NB4 (cell line): ENCODE data around the gene RRP1.
A peak's percentile ranks its signal among the peaks of the same experiment; 100 is the strongest.
"Not testable (repeated sequence)": the region's sequence is repeated elsewhere in the genome, so short reads cannot be mapped to it uniquely, and the experiment has no call there.

Experiments
- DNase-seq: peaks from one replicate; pipeline ENCODE4 v3.0.0; 2010; ENCODE audit warnings: low read depth
- H3K4me3 ChIP-seq: one replicate; pipeline ENCODE4 v1.5.1; 2011; ENCODE audit warnings: mild to moderate bottlenecking, low read depth, low read length, moderate library complexity
- MYC ChIP-seq: IDR thresholded peaks from 2 replicates; pipeline ENCODE4 v1.6.1; 2011; ENCODE audit warnings: low read depth, low read length
- POLR2A ChIP-seq: IDR thresholded peaks from 2 replicates; pipeline ENCODE4 v1.6.1; 2011; ENCODE audit warnings: mild to moderate bottlenecking; ENCODE audit not compliant: insufficient read length; ENCODE audit errors: extremely low read depth
- TF ChIP-seq, protein P1 (sequence below): IDR thresholded peaks from 2 replicates; pipeline ENCODE4 v1.6.1; 2011; ENCODE audit warnings: low read depth, low read length
- TF ChIP-seq, protein P2 (sequence below): IDR thresholded peaks from one replicate; pipeline ENCODE4 v1.5.1; 2012; ENCODE audit warnings: low read depth, low read length

Gene RRP1

DNA sequence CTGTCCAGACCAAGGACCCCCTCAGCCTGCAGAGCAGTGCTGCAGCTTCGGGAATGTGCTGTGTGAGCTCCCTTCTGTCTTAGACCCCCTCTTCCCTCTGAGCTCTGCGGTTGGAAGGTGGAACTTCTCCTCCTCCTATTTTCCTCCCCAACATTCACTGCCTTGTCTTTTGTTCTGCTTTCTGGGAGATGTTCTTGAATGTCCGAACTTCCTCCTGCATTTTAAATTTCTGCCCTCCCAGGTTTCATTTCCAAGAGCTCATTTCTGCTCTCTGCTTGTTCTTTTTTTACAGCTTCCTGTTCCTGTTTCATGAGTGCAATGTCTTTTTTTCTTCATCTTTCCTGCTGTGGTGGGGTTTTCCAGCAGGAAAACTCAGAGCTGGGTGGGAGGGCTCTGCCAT, 29.3 kb downstream of the RRP1 start:
- peak; percentile 79 for DNase-seq
- H3K4me3 ChIP-seq = peak overlapping the region; percentile 2
- TF ChIP-seq, protein P1, sequence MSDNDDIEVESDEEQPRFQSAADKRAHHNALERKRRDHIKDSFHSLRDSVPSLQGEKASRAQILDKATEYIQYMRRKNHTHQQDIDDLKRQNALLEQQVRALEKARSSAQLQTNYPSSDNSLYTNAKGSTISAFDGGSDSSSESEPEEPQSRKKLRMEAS = no peak
- TF ChIP-seq POLR2A = no peak
- TF ChIP-seq, protein P2, sequence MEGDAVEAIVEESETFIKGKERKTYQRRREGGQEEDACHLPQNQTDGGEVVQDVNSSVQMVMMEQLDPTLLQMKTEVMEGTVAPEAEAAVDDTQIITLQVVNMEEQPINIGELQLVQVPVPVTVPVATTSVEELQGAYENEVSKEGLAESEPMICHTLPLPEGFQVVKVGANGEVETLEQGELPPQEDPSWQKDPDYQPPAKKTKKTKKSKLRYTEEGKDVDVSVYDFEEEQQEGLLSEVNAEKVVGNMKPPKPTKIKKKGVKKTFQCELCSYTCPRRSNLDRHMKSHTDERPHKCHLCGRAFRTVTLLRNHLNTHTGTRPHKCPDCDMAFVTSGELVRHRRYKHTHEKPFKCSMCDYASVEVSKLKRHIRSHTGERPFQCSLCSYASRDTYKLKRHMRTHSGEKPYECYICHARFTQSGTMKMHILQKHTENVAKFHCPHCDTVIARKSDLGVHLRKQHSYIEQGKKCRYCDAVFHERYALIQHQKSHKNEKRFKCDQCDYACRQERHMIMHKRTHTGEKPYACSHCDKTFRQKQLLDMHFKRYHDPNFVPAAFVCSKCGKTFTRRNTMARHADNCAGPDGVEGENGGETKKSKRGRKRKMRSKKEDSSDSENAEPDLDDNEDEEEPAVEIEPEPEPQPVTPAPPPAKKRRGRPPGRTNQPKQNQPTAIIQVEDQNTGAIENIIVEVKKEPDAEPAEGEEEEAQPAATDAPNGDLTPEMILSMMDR = no peak

DNA sequence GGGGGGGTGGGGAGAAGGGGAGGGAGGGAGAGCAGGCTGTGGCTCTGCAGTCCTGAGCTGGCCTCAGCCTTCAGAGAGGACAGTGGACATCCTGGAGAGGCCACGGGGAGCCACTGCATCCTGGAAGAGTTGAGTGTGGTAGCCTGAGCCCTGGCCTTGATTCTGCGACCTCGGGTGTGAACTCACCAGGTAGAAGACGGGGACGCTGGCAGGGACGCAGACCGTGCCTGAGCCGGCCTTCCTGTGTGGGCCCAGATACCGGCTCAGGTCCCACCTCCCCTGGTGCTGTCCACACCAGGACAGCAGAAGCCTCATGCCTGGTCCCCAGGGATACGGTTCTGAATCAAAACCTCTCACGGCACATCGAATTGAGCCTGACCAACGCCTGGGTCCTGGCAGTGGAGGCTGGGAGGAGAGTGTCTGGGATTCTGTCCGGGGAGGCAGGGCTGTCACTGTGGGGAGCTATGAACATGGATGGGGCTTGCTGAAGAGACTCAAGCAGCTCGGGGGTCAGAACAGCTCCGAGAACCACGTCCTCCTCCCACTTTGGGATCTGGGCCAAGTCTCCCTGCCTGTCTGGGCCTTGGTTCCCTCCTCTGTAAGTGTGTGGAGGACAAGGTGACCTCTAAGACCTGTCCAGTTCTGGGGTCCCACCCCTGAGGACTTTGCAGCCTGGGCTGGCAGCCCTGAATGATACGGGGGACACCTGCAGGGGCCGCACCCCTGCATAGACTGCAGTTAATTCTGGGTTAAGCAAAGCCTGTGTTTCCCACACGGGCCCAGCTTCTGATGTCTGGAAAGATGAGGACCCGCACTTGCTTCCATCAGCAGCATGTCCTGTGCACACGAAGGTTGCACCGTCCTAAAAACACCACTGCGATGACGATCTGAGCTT, 30.4 kb downstream of the RRP1 start:
- TF ChIP-seq POLR2A (no peak), MYC (no peak)
- TF ChIP-seq, protein P2 = no peak
- TF ChIP-seq, protein P1 = no peak
- DNase-seq = no peak
- no peak overlapping the region for H3K4me3 ChIP-seq

DNA sequence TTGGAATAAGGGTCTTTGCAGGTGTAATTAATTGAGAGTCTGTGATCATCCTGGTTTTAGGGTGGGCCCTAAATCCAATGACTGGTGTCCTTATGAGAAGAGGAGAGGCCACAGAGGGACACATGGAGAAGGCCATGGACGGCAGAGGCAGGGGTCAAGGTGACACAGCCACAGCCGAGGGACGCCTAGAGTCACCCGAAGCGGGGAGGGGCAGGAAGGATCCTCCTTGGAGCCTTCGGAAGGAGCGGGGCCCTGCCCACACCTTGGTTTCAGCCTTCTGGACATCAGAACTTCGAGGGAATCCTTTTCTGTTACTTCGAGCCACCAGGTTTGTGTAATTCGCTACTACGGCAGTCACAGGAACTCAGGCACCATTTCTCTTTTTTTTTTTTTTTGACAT, 31.1 kb downstream of the RRP1 start:
- no peak for DNase-seq
- no peak overlapping the region for H3K4me3 ChIP-seq
- TF ChIP-seq, protein P1 = no peak
- TF ChIP-seq POLR2A (no peak), MYC (no peak)
- TF ChIP-seq, protein P2 = no peak

DNA sequence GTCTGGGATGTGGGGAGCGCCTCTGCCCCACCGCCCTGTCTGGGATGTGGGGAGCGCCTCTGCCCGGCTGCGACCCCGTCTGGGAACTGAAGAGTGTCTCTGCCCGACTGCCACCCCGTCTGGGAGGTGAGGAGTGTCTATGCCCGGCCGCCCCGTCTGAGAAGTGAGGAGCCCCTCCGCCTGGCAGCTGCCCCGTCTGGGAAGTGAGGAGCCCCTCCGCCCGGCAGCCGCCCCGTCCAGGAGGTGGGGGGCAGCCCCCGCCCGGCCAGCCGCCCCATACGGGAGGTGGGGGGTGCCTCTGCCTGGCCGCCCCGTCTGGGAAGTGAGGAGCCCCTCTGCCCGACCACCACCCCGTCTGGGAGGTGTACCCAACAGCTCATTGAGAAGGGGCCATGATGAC, 32.8 kb downstream of the RRP1 start:
- not testable (repeated sequence) for DNase-seq, H3K4me3 ChIP-seq

DNA sequence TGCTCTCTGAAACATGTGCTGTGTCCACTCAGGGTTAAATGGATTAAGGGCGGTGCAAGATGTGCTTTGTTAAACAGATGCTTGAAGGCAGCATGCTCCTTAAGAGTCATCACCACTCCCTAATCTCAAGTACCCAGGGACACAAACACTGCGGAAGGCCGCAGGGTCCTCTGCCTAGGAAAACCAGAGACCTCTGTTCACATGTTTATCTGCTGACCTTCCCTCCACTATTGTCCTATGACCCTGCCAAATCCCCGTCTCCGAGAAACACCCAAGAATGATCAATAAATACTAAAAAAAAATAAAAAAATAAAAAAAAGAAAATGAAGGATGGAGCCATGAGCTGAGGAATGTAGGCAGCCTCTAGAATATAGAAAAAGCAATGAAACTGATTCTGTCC, 33.4 kb downstream of the RRP1 start:
- H3K4me3 ChIP-seq, DNase-seq: not testable (repeated sequence)

DNA sequence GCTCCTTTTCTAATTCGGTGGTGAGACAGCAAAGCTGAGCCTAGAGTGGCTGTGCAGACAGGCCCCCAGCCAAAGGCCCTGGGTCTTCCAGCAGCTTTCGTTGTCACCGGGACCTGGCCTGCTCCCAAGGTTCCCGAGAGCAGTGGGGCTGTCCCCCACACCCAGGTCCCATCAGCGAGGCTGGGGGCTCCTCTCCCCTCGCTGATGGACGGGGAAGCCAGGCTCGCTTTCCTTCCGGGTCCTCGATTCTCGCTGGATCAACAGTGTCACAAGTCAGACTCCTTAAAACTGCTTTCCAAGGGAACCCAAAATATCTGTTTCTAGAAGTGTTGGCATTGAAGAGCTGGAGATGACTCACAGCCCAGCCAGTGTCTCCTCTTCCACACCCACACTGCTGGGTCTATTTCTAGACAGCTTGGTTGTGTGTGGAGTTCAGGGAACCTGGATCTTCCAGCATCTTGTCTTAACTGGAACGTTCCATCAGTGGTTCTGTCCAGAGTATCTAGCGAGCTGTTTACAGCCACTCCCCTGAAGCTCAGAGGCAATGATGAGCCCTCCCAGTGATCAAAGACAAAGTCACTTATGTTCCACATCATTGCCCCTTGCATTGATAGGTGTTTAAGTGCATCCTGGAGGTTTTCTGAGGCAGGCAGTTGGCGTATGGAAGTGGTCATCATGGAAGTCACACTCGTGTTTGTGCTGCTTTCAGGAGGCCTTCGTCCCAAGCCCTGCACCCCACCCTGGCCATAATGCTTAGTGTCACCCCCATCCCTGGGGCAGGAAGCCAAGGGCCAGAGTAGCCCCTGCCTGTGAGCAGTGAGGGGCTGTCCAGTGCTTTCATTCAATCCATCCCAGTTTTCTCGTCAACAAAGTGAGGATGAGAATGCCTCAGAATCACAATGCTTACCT, 35.2 kb downstream of the RRP1 start:
- no peak for TF ChIP-seq MYC
- TF ChIP-seq, protein P1 = no peak
- TF ChIP-seq, protein P2 = no peak
- TF ChIP-seq POLR2A = no peak
- H3K4me3 ChIP-seq = no peak overlapping the region
- no peak for DNase-seq
